HG02642 (cell line): Measurements from ENCODE around the gene PRR4.

ENCODE experiments used
- ATAC-seq: cut with Tn5 transposase; IDR thresholded peaks from one replicate; pipeline ENCODE4 v1.9.1; 2021; ENCODE audit warnings: mild to moderate bottlenecking; ENCODE audit not compliant: unreplicated experiment, poor library complexity

The PRR4 gene

DNA sequence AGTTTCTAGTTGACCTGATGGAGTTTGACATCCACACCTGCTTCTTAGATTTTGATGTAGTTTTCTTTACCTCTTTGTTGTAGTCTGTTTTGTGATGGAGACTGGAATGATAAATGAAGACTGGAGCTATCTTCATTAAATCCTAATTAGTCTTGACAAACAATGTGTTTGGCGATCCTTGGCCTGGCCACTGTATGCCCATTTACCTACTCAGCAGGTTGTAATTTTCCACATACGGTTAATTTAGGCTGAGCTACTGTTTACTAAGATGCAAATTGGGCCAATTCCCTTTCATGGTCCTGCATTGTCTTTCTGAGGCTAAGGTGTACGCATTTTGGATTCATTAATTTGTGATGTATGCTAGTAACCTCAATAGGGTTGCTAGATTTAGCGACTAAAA lies 46.7 kb downstream of the PRR4 start, which contains the start of gene TAS2R7:
TAS2R7 (minus strand) TSS at position 41 of the 400 bp plus-strand sequence. CDS start 57 bp downstream, outside the sequence.
- no peak for ATAC-seq

DNA sequence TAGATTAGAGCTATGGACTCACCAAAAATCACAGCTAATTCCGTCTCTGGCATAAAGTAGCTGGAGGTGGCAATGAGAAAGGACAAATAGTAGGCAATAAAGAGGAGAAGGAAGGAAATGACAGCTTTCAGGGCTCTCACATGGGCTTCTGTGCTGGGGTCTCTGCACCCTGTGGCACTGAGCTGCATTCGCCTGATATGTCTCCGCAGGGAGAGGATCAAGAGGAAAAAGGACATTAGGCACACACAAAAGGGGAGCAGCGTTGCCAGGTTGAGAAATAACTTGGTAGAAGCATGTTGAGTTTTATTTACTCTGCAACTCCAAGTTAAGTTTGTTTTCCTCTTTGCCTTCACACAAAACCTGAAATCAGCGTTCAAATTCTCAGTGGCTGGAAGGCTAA lies 47.5 kb downstream of the PRR4 start:
- ATAC-seq: no peak
